ENCODE data around the gene SERPINB8.

The SERPINB8 gene

GRCh38 chr18:63940008-63940407 is 29.9 kb upstream of the SERPINB8 start:
- TF ChIP-seq CTCF (IDR thresholded peaks at IDR 0.05), result no peak

GRCh38 chr18:63947051-63947790 is 22.7 kb upstream of the SERPINB8 start:
- TF ChIP-seq CTCF (IDR thresholded peaks at IDR 0.05), result no peak

GRCh38 chr18:63949068-63949737 is 20.7 kb upstream of the SERPINB8 start, which contains the start of gene HMSD:
HMSD (plus strand) TSS chr18:63949301; CDS start chr18:63953456, 4,155 bp downstream.
- 0 out of 2 replicates have a peak, but pooled peaks have one; percentile 8 for TF ChIP-seq CTCF (IDR thresholded peaks at IDR 0.05)

- no peak for TF ChIP-seq CTCF (IDR thresholded peaks at IDR 0.05)
Measured at GRCh38 chr18:63951302-63951705, 18.6 kb upstream of the SERPINB8 start.

- TF ChIP-seq CTCF (IDR thresholded peaks at IDR 0.05), result no peak
Measured at GRCh38 chr18:63953811-63954210, 16.1 kb upstream of the SERPINB8 start.

- TF ChIP-seq CTCF (IDR thresholded peaks at IDR 0.05), result no peak
Measured at GRCh38 chr18:63956755-63957154, 13.1 kb upstream of the SERPINB8 start.

GRCh38 chr18:63960891-63961290 is 9.0 kb upstream of the SERPINB8 start:
- TF ChIP-seq CTCF (IDR thresholded peaks at IDR 0.05), result no peak

All from LNCAP (cell line).